HG03066 (cell line): Measurements from ENCODE around the gene H2AZ2.
"Not testable (repeated sequence)": the region's sequence is repeated elsewhere in the genome, so short reads cannot be mapped to it uniquely, and the experiment has no call there.

Source experiments
- ATAC-seq: cut with Tn5 transposase; IDR thresholded peaks from one replicate; pipeline ENCODE4 v1.9.1; 2021; ENCODE audit warnings: low read depth; ENCODE audit not compliant: unreplicated experiment

Gene H2AZ2

DNA sequence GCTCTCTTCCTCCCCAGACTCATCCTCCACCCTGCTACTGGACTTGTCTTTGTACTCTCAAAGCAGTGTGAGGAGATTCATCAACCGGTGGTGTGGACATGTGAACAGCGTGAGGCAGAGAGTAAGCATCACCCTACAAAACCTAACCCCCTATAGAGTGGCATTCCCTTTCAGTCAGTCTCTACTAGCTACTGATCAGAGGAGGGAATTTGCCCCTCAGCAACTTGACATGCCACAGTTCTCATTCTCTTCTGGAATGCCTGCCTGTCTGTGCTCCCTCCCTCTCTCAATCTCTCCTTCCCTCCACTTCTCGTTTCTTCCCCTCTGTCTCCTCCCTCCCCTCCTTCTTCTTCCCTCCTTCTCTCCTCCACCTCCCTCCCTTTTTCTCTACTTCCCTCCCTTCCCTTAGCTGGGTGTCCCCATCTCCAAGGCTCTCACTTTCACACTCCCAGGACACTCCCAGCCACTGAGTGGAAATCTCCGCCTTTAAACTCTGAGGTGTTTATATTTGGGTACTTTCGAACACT, 24.6 kb downstream of the H2AZ2 start:
- ATAC-seq = no peak

DNA sequence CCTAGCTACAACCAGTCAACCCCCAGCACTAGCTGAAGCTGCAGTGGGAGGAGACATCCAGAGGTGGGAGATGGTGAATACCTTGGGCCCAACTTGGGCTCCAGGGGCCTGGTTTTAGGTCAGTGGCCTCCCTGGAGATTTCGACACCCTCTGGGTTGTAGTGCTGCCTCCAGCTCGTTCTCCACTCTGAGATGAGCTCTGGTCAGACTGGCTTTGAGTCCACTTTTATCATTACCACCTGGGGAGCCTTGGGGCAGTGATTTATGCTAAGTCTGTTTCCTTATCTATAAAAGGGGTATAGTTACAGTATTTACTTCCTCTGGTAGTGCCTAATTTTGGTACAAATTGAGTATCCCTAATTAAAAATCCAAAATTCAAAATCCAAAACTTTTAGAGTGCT, 28.6 kb downstream of the H2AZ2 start:
- no peak for ATAC-seq

DNA sequence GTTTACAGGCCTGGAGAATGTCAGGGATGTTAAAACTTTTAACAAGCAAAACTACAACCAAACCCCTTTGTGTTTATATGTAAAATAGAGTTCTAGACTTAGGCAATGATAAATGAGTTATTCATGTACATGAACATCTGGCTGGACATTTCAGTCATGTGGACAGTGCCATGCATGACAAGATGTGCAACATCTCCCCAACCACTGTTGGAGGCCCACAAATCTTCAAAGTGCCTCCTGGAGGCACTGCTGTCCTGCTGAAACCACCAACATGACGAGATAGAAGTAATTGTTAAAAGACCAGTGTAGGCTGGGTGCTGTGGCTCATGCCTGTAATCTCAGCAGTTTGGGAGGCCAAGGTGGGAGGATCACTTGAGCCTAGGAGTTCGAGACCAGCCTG, 33.0 kb downstream of the H2AZ2 start:
- ATAC-seq = no peak

DNA sequence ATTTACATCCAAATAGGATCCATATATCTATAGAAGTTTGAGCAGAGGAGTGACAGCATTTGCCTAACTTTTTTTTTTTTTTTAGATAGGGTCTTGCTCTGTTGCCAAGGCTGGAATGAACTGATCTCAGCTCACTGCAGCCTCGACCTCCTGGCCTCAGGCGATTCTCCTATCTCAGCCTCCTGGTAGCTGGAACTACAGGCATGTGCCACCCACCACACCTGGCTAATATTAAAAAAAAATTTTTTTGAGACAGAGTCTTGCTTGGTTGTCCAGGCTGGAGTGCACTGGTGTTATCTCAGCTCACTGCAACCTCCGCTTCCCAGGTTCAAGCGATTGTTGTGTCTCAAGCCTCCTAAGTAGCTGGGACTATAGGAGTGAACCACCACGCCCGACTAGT, 36.3 kb downstream of the H2AZ2 start:
- ATAC-seq = no peak

DNA sequence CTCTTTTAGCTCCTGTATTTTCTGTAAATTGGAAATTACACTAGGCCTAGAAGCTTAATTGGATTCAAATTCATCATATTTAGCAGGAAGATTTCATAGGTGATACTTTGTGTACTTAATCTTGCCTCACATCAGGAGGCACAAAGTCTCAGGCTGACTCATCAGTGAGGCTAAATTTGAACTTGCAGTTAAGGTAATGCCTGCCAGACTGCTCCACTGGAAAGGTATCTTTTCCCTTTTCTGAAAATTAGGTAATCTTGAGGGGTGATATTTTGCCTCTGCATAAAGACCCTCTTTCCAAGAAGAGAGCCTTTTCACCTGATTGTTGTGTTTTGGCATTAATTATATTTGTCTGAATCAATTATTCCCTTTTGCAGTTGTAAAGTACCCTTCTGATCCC, 36.8 kb downstream of the H2AZ2 start:
- ATAC-seq = no peak

DNA sequence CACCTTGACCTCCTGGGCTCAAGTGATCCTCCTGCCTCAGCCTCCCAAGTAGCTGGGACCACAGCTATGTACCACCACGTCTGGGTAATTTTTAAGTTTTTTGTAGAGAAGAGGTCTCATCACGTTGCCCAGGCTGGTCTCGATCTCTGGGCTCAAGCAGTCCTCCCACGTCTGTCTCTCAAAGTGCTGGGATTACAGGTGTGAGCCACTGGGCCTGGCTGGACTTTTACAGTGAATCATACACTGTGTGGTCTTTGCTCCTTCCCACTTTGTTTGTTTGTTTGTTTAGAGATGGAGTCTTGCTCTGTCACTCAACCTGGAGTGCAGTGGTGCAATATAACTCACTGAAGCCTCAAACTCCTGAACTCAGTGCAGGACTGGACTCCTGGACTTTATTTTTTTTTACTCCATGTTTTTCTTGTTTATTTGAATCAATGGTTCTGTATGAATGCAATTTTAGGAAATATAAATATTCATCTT, 38.9 kb downstream of the H2AZ2 start:
- ATAC-seq = no peak

DNA sequence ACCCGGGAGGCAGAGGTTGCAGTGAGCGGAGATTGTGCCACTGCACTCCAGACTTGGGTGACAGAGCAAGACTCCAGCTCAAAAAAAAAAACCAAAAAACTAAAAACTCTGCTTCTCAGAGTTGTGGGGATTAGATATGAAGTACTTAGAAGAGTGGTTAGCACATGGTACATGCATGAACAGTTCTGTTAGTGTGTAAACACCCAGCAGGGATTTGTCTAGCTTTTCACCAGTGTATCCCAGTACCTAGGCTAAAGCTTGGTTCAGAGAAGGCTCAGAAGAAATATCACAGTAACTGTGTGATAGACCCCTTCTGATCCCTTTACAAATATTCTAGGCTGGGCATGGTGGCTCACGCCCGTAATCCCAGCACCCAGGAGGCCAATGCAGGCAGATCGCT, 41.9 kb downstream of the H2AZ2 start:
- no peak for ATAC-seq

DNA sequence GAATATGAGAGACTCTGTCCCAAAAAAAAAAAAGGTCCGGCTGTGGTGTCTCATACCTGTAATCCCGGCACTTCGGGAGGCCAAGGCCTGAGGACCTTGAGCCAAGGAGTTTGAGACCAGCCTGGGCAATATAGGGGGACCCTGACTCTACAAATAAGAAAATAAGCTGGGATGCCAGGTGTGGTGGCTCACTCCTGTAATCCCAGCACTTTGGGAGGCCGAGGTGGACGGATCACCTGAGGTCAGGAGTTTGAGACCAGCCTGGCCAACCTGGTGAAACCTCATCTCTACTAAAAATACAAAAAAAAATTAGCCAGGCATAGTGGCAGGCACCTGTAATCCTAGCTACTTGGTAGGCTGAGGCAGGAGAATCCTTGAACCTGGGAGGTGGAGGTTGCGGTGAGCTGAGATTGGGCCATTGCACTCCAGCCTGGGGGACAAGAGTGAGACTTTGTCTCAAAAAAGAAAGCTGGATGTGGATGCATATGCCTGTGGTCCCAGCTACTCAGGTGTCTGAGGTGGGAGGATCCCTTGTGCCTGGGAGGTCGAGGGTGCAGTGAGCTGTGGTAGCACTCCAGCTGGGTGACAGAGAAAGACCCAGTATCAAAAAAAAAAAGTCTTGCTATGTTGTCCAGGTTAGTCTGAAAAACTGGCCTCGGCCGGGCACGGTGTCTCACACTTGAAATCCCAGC, 43.9 kb downstream of the H2AZ2 start:
- not testable (repeated sequence) for ATAC-seq

DNA sequence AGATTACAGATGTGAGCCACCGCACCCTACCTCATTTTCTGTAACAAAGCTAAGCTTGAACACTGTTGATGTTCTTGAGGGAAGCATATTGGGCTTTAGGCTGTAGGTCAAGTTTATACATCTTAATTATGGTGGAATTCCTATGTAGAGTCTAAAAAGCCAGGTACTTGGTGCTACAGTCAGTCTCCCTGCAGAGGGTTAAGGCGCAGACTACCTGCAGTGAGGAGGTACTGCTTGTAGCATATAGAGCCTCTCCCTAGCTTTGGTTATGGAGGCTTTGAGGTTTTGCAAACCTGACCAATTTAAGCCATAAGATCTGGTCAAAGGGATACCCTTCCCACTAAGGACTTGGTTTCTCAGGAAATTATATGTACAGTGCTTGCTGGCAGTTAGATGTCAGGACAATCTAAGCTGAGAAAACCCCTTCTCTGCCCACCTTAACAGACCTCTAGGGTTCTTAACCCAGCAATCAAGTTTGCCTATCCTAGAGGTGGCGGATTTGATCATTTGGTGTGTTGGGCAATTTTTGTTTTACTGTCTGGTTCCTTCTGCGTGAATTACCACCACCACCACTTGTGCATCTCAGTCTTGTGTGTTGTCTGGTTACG, 45.4 kb downstream of the H2AZ2 start:
- no peak for ATAC-seq

DNA sequence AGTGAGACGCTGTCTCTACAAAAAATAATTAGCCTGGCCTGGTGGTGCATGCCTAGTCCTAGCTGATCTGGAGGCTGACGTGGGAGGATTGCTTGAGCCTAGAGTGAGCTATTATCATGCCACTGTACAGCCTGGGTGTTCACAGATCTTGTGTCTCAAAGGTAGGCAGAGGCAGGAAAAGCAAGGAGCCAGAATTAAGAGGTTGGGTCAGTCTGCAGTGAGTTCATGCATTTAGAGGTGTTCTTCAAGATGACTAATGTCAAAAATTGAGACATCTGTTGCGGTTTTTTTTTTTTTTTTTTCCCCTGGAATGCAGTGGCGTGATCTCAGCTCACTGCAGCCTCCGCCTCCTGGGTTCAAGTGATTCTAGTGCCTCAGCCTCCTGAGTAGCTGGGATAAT, 46.0 kb downstream of the H2AZ2 start:
- ATAC-seq = no peak

DNA sequence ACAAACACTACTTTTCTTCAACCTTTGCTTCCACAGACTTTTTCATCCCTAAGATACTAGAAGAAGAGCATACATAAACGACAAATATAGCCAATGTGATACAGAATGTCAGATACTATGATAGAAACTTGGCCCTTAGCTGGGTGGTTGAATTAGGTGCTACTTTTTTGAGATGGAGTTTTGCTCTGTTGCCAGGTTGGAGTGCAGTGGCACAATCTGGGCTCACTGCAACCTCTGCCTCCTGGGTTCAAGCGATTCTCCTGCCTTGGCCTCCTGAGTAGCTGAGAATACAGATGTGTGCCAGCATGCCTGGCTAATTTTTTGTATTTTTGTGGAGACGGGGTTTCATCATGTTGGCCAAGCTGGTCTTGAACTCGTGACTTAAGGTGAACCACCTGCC, 47.9 kb downstream of the H2AZ2 start:
- no peak for ATAC-seq

DNA sequence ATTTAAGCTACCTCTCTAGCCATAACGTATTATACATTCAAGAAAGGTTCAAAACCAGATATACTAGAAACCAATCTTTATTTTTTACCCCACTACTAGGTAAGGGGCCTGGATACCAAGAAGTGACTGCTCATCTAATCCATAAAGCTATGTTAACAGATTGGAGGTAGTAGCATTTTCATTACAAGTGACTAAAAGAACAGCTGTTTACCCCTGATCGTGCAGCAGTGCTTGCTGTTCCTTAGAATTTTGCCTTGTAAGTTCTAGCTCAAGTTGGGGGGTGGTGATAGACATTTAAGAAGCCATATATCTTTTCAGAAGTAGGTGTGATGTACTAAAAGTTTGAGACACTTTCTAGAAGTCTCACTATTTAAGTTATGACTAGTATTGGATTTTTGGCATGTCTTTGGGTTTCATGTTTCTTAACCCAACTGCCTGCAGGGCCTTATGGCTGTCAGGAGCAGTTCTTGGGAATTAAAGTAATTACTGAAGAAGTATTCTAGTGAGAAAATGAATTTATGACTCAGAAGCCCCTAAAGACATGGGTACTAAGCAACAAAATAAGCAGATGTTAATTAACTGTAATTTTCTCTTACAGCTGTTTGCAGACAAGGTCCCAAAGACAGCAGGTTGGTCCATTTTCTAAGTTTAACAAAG, 49.1 kb downstream of the H2AZ2 start:
- no peak for ATAC-seq

DNA sequence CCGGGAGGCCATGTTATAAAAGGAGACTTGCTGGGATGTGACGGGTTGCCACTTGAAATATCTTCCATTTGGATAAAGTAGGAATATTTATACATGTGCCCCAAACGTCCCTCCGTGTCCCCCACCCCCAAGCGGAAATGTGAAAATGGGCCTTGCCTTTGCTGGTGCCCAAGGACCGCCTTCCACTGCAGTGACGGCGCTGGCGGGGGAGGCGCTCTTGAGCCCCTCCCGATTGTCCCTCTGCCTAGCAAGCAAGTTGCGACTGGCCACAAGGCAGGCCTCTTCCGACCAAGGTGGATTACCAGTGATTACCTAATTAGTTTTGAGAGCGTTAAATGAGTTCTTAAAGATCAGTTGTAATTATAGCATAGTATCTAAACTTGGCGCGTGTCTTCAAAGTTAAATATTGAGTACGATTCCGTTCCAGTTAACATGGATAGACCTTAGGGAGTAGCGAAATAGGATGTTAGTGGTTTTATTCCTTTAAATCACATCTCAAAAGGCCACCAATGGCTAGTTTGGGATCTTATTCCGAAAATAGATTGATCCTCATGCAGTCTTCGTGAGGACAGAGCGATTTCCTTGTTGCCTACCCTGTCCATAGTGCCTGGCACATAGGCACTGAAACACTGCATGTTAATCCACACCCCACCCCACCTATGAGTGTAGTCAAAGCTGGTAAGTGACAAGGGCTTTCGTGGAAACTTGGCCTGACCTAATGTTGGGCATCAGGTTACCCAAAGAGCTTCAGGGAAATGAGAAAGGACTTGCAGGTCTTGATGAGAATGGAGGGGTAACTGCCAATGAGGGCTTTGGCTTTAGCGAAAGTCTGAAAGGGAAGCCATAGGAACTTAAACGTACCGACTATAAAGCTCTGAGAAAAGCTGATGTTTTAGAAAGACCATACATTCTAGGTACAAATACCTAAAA, 50.3 kb downstream of the H2AZ2 start:
- ATAC-seq = peak; percentile 41

DNA sequence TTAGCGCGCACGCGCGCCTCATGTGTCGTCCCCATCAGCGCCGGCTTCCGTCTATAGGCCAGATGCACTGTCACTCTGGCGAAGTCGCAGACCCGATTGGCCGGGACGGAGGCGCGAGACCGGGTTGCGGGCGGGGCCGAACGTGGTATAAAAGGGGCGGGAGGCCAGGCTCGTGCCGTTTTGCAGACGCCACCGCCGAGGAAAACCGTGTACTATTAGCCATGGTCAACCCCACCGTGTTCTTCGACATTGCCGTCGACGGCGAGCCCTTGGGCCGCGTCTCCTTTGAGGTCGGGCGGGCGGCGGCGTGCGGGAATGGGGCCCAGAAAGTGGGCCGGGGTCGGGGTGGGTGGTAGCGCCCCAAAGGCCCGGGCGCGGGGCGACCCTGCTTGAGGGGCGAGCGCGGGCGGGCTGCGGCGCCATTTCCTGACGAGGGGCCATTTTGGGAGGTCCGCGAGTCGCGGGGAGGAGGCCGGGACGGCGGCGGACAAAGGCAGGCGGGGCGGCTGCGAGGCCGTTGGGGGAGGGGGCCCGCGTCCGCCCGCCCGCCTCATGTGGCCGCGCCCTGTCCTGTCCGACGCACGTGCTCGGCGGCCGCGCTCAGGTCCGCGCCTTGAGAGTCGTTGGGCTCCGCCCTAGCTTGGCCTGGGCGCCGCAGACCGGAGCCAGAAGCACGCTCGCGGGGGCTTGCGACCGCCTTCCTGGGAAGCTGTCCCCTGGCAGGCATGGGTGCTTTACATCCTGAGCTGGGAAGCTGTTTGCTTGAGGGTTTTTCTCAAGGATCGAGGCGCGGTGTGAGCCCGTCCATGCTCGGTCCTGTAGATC, 51.2 kb downstream of the H2AZ2 start, which contains the start of gene PPIA:
PPIA (plus strand) TSS at position 178 of the 825 bp plus-strand sequence; CDS start at position 222, 44 bp downstream.
- ATAC-seq = peak; percentile 89

DNA sequence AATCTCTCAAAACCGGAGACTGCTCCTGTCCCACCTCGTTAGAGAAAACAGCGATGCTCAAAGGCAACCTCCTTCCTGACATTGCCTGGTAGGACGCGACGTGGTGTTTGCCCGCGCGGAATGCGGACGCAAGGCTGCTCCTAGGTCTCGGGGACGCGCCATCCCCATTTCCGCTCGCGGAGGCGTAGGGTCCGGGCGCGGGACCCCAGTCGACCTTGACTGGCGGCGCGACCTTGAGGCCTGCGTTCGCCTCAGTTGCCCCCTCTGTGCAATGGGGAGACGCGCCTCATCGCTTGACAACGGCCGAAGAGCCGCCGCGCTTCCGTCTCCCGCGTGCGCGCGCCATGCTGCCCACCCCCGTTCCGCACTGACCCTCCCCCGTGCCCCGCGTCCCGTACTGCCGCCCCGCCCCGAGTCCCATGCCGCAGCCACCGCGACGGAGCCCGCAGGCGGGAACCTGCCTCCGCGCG, 51.8 kb downstream of the H2AZ2 start:
- peak; percentile 10 for ATAC-seq

DNA sequence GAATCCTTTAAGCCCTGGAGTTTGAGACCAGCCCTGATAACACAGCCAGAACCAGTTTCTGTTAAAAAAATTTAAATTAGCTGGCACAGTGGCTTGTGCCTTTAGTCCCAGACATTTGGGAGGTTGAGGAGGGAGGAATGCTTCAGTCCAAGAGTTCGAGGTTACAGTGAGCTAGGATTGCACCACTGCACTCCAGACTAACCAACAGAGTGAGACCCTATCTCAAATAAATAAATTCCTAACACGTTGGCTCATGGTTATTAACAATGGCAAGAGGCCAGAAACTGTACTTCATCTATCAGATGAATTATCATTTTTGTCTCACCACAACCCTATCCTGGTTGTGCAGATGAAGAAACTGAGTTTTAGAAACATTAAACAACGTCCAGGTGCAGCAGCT, 53.6 kb downstream of the H2AZ2 start:
- no peak for ATAC-seq

DNA sequence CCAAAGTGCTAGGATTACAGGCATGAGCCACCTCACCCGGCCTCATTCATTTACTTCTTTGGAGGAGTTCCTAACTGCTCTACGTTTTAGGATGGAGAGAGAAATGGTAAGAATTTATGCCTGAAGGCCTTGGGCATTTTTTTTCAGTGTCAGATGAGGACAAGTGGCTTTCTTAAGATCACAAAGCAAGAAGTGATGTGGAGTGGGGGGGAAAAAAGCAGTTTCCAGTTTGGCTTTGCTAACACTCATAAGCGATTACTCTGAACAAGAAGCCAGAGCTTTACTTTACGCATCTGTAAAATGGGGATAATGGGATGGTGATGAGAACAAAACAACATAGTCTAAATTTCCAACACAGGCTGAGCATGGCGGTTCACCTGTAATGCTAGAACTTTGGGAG, 54.0 kb downstream of the H2AZ2 start:
- no peak for ATAC-seq

DNA sequence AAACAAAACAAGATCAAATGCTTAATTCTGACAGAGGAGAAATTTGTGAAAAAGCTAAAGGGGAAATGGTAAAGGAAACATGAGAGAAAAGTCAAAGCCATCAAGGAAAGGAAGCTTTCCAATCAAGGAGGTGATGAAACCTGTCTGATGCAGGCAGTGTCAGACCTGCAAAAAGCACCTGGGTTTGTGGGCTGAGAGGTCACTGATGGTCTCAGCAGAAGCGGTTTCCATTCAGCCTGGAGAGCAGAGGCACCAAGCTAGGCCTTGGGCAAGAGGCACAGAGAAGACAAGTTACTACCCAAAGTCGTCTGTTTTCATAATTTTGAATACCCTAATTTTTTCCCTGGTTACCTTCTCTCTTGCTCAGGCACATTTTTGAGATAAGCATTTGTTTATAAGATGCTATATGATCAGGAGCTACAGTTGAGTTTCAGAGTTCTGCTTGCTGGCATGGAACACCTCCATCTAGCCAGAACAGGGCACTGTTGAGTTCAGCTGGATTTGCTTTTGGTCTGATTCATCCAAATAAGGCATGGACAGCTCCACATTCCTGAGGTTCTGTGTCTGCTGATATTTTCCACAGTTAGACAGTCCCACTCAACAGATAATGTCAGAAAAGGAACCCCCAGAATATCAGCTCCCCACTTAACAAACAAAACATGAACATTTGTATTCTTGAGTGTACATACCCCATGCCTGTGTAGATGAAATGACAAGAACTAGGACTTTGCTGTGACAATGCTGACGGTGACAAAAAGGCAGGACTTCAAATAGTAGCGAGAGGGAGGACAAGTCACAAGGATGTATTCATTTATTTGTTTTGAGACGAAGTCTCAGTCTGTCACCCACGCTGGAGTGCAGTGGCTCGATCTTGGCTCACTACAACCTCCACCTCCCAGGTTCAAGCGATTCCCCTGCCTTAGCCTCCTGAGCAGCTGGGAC, 56.3 kb downstream of the H2AZ2 start:
- no peak for ATAC-seq
